Measurements from ENCODE around the gene LRGUK.

DNA sequence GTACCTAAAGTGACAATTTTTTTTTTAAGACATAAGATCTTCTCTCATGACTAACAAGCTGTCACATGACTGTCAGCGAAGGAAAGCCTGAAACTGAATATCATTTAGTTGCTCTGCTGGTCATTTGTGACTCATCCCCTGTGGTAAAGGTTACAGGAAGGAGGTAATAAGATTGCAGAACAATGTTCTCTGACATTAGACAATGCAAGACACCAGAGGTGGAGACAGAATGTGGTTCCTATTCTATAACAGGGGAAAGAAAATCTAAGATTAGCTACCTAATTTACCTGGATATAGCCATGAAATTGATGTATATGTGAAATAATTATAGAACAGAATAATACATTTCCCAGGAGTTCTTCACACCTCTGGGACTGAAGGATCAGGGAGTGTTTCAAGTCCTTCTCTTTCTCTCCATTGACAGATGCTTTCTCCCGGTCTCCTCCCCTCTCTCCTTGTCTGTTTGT lies 47.7 kb downstream of the LRGUK start:
- TF ChIP-seq, protein P1, sequence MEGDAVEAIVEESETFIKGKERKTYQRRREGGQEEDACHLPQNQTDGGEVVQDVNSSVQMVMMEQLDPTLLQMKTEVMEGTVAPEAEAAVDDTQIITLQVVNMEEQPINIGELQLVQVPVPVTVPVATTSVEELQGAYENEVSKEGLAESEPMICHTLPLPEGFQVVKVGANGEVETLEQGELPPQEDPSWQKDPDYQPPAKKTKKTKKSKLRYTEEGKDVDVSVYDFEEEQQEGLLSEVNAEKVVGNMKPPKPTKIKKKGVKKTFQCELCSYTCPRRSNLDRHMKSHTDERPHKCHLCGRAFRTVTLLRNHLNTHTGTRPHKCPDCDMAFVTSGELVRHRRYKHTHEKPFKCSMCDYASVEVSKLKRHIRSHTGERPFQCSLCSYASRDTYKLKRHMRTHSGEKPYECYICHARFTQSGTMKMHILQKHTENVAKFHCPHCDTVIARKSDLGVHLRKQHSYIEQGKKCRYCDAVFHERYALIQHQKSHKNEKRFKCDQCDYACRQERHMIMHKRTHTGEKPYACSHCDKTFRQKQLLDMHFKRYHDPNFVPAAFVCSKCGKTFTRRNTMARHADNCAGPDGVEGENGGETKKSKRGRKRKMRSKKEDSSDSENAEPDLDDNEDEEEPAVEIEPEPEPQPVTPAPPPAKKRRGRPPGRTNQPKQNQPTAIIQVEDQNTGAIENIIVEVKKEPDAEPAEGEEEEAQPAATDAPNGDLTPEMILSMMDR (conservative IDR thresholded peaks at IDR 0.05; ENCODE audit: low read depth in 2 of 2), result no peak
- TF ChIP-seq POLR2AphosphoS5 (IDR thresholded peaks at IDR 0.05; ENCODE audit: low read depth) (no peak), EZH2 (IDR thresholded peaks at IDR 0.05; ENCODE audit: low read depth, unreplicated experiment) (no peak), NANOG (IDR thresholded peaks at IDR 0.05; ENCODE audit: borderline replicate concordance) (no peak), CREB1 (CRISPR knock-in tag; IDR thresholded peaks at IDR 0.05; ENCODE audit: low read depth) (no peak), EZH2phosphoT487 (IDR thresholded peaks at IDR 0.05; ENCODE audit: unreplicated experiment) (no peak)
